ENCODE results near the gene ZFP3. TPM values are rescaled to one million over a fixed set of nuclear protein-coding genes. Genes with fewer than 3 reads are reported as not detected.
"Not testable (repeated sequence)": the region's sequence is repeated elsewhere in the genome, so short reads cannot be mapped to it uniquely, and the experiment has no call there.

The ZFP3 gene
- total and polyA plus RNA-seq, 2 donors (not counting 1 experiment from before 2014, with no cell fraction given) = 2.6 to 3.1 TPM

- no peak for DNase-seq (ENCODE audit: low read depth in 2 of 2)
- H3K79me2 ChIP-seq (ENCODE audit: control insufficient read depth, insufficient read depth, low read length) = no peaks in the 10 kb centered on the region
- no peak overlapping the region for H3K4me3 ChIP-seq (replicated peaks in 1 of 4; ENCODE audit: control extremely low read depth in 1 of 4, insufficient read depth in 1 of 4, low read depth in 3 of 4, low read length in 4 of 4)
- no peak overlapping the region for H2AFZ ChIP-seq (ENCODE audit: low read length)
- H3K9ac ChIP-seq (ENCODE audit: insufficient read depth, low read length) = no peak overlapping the region
- H4K20me1 ChIP-seq (ENCODE audit: control insufficient read depth, extremely low read depth, insufficient read depth, low read length) = no peaks in the 10 kb centered on the region
- H3K4me2 ChIP-seq (ENCODE audit: extremely low read depth, insufficient read depth, low read length) = no peak overlapping the region
- H3K9me3 ChIP-seq (ENCODE audit: control insufficient read depth, insufficient read depth, low read depth, low read length) = no peaks in the 10 kb centered on the region
- no peak overlapping the region for H3K27ac ChIP-seq (ENCODE audit: insufficient read depth, low read length)
- H3K36me3 ChIP-seq (ENCODE audit: control insufficient read depth, insufficient read depth, low read length) = no peaks in the 10 kb centered on the region
- H3K27me3 ChIP-seq (ENCODE audit: control insufficient read depth, insufficient read depth, low read length) = no peaks in the 10 kb centered on the region
- TF ChIP-seq EZH2 (IDR thresholded peaks at IDR 0.05; ENCODE audit: low read length, missing control alignments) (no peak), CTCF (conservative IDR thresholded peaks at IDR 0.05 in 1 of 2, IDR thresholded peaks at IDR 0.05 in 1 of 2; ENCODE audit: low read depth in 1 of 2, low read length in 2 of 2) (no peak)
- no peaks in the 10 kb centered on the region for H3K4me1 ChIP-seq (ENCODE audit: control insufficient read depth, extremely low read depth, insufficient read depth, low read length)
Observed at GRCh38 chr17:5069724-5070123, 8.5 kb upstream of the ZFP3 start.

- not testable (repeated sequence) for H3K4me1 ChIP-seq (ENCODE audit: control insufficient read depth, extremely low read depth, insufficient read depth, low read length); H3K9me3 ChIP-seq (ENCODE audit: control insufficient read depth, insufficient read depth, low read depth, low read length); DNase-seq (ENCODE audit: low read depth in 2 of 2); H3K79me2 ChIP-seq (ENCODE audit: control insufficient read depth, insufficient read depth, low read length); H3K36me3 ChIP-seq (ENCODE audit: control insufficient read depth, insufficient read depth, low read length); H3K27me3 ChIP-seq (ENCODE audit: control insufficient read depth, insufficient read depth, low read length); H3K4me2 ChIP-seq (ENCODE audit: extremely low read depth, insufficient read depth, low read length); H4K20me1 ChIP-seq (ENCODE audit: control insufficient read depth, extremely low read depth, insufficient read depth, low read length); H2AFZ ChIP-seq (ENCODE audit: low read length); H3K9ac ChIP-seq (ENCODE audit: insufficient read depth, low read length); H3K4me3 ChIP-seq (replicated peaks in 1 of 4; ENCODE audit: control extremely low read depth in 1 of 4, insufficient read depth in 1 of 4, low read depth in 3 of 4, low read length in 4 of 4); H3K27ac ChIP-seq (ENCODE audit: insufficient read depth, low read length)
Observed at GRCh38 chr17:5075472-5075871, 2.8 kb upstream of the ZFP3 start.

- not testable (repeated sequence) for H3K27ac ChIP-seq (ENCODE audit: insufficient read depth, low read length); H3K9me3 ChIP-seq (ENCODE audit: control insufficient read depth, insufficient read depth, low read depth, low read length); H2AFZ ChIP-seq (ENCODE audit: low read length); H3K36me3 ChIP-seq (ENCODE audit: control insufficient read depth, insufficient read depth, low read length); H3K79me2 ChIP-seq (ENCODE audit: control insufficient read depth, insufficient read depth, low read length); H3K4me2 ChIP-seq (ENCODE audit: extremely low read depth, insufficient read depth, low read length); DNase-seq (ENCODE audit: low read depth in 2 of 2); H3K9ac ChIP-seq (ENCODE audit: insufficient read depth, low read length); H3K4me1 ChIP-seq (ENCODE audit: control insufficient read depth, extremely low read depth, insufficient read depth, low read length); H4K20me1 ChIP-seq (ENCODE audit: control insufficient read depth, extremely low read depth, insufficient read depth, low read length); H3K4me3 ChIP-seq (replicated peaks in 1 of 4; ENCODE audit: control extremely low read depth in 1 of 4, insufficient read depth in 1 of 4, low read depth in 3 of 4, low read length in 4 of 4); H3K27me3 ChIP-seq (ENCODE audit: control insufficient read depth, insufficient read depth, low read length)
Observed at GRCh38 chr17:5077275-5077674, 992 bp upstream of the ZFP3 start.

GRCh38 chr17:5077781-5078105 lies 524 bp upstream of the ZFP3 start:
- H3K4me2 ChIP-seq (ENCODE audit: extremely low read depth, insufficient read depth, low read length) = peak overlapping the region; percentile 83
- no peaks in the 10 kb centered on the region for H3K4me1 ChIP-seq (ENCODE audit: control insufficient read depth, extremely low read depth, insufficient read depth, low read length)
- no peaks in the 10 kb centered on the region for H4K20me1 ChIP-seq (ENCODE audit: control insufficient read depth, extremely low read depth, insufficient read depth, low read length)
- no peaks in the 10 kb centered on the region for H3K27me3 ChIP-seq (ENCODE audit: control insufficient read depth, insufficient read depth, low read length)
- no peaks in the 10 kb centered on the region for H3K79me2 ChIP-seq (ENCODE audit: control insufficient read depth, insufficient read depth, low read length)
- H3K4me3 ChIP-seq (replicated peaks in 1 of 4; ENCODE audit: control extremely low read depth in 1 of 4, insufficient read depth in 1 of 4, low read depth in 3 of 4, low read length in 4 of 4) = peak overlapping the region; percentile 41 to 79 (median 74)
- TF ChIP-seq EZH2 (IDR thresholded peaks at IDR 0.05; ENCODE audit: low read length, missing control alignments) = no peak
- no peak for TF ChIP-seq CTCF (conservative IDR thresholded peaks at IDR 0.05 in 1 of 2, IDR thresholded peaks at IDR 0.05 in 1 of 2; ENCODE audit: low read depth in 1 of 2, low read length in 2 of 2)
- no peak for DNase-seq (ENCODE audit: low read depth in 2 of 2)
- H3K27ac ChIP-seq (ENCODE audit: insufficient read depth, low read length) = no peak overlapping the region
- H3K9me3 ChIP-seq (ENCODE audit: control insufficient read depth, insufficient read depth, low read depth, low read length) = no peaks in the 10 kb centered on the region
- H3K36me3 ChIP-seq (ENCODE audit: control insufficient read depth, insufficient read depth, low read length) = no peaks in the 10 kb centered on the region
- no peak overlapping the region for H3K9ac ChIP-seq (ENCODE audit: insufficient read depth, low read length)
- peak overlapping the region; percentile 81 for H2AFZ ChIP-seq (ENCODE audit: low read length)
